IMR-90 (cell line): Measurements from ENCODE around the gene LATS1. TPM values are rescaled to one million over a fixed set of nuclear protein-coding genes. Genes with fewer than 3 reads are reported as not detected.
A peak's percentile ranks its signal among the peaks of the same experiment; 100 is the strongest.

ENCODE experiments used
- ATAC-seq: fragments of 200-7000 bp; cut with Tn5 transposase; 2 replicates; pipeline ENCODE4 v1.9.1; 2020; ENCODE audit warnings: low read depth, mild to moderate bottlenecking, moderate library complexity
- BruUV-seq: library from RNA; stranded (reverse); fragments of 400-500 nt; replicated peaks from 2 replicates; lab custom pipeline; 2021; lab: Mats Ljungman, UMichigan
- CTCF ChIA-PET: fragments of 300-600 bp; formaldehyde crosslinking; extraction: SDS; loops from one replicate; lab custom pipeline; 2021; ENCODE audit warnings: antibody characterized with exemption; lab: Yijun Ruan, JAX
- POLR2A ChIA-PET: fragments of 300-600 bp; sonication (Branson Sonifier 250); formaldehyde crosslinking; loops from one replicate; lab custom pipeline; 2022; ENCODE audit warnings: antibody characterized with exemption; ENCODE audit not compliant: unreplicated experiment; lab: Charles Lee
- DNase-seq: peaks from one replicate; pipeline ENCODE4 v3.0.0; 2013
- H2AFZ ChIP-seq: replicated peaks from 2 replicates; pipeline ENCODE3; 2013; ENCODE audit warnings: low read length, mild to moderate bottlenecking; ENCODE audit not compliant: poor library complexity
- H2AK5ac ChIP-seq: 2 replicates; pipeline ENCODE4 v1.6.1; 2013; ENCODE audit warnings: low read depth, low read length, inconsistent platforms
- H2AK9ac ChIP-seq: replicated peaks from 2 replicates; pipeline ENCODE3; 2013; ENCODE audit warnings: mild to moderate bottlenecking, low read depth, low read length, moderate library complexity; ENCODE audit not compliant: poor library complexity
- H2BK120ac ChIP-seq: 2 replicates; pipeline ENCODE4 v1.6.1; 2013; ENCODE audit warnings: low read depth, low read length, inconsistent platforms
- H2BK15ac ChIP-seq: 3 replicates; pipeline ENCODE4 v1.6.1; 2013; ENCODE audit warnings: low read depth, low read length, inconsistent platforms
- H2BK20ac ChIP-seq: 2 replicates; pipeline ENCODE4 v1.6.1; 2013; ENCODE audit warnings: low read depth, mild to moderate bottlenecking, inconsistent platforms, low read length, moderate library complexity
- H2BK5ac ChIP-seq: 2 replicates; pipeline ENCODE4 v1.6.1; 2013; ENCODE audit warnings: mild to moderate bottlenecking, low read depth, low read length, inconsistent platforms; ENCODE audit not compliant: poor library complexity, severe bottlenecking
- H3K14ac ChIP-seq: replicated peaks from 2 replicates; pipeline ENCODE4 v1.6.1; 2013; ENCODE audit warnings: low read depth, low read length, inconsistent platforms
- H3K18ac ChIP-seq: 2 replicates; pipeline ENCODE4 v1.6.1; 2013; ENCODE audit warnings: low read depth, low read length, control low read depth
- H3K23ac ChIP-seq: 2 replicates; pipeline ENCODE4 v1.6.1; 2013; ENCODE audit warnings: low read depth, low read length, inconsistent platforms
- H3K27ac ChIP-seq: 2 replicates; pipeline ENCODE4 v1.5.1; 2013; ENCODE audit warnings: mild to moderate bottlenecking, control low read depth, low read length; ENCODE audit not compliant: insufficient read depth
- H3K27me3 ChIP-seq: 2 replicates; pipeline ENCODE4 v1.6.1; 2013; ENCODE audit warnings: low read length; ENCODE audit not compliant: control insufficient read depth, insufficient read depth
- H3K36me3 ChIP-seq: 2 replicates; pipeline ENCODE4 v1.6.1; 2013; ENCODE audit warnings: low read length, mixed read lengths; ENCODE audit not compliant: control insufficient read depth, insufficient read depth
- H3K4ac ChIP-seq: 2 replicates; pipeline ENCODE4 v1.6.1; 2013; ENCODE audit warnings: low read depth, low read length, inconsistent platforms
- H3K4me1 ChIP-seq: 2 replicates; pipeline ENCODE4 v1.6.1; 2013; ENCODE audit warnings: low read length, mixed read lengths; ENCODE audit not compliant: control insufficient read depth, insufficient read depth
- H3K4me2 ChIP-seq: 2 replicates; pipeline ENCODE4 v1.6.1; 2013; ENCODE audit warnings: low read depth, mild to moderate bottlenecking, control low read depth, low read length, moderate library complexity
- H3K4me3 ChIP-seq: 2 replicates; pipeline ENCODE4 v1.5.1; 2013; ENCODE audit warnings: low read depth, mild to moderate bottlenecking, control low read depth, low read length, moderate library complexity; ENCODE audit not compliant: insufficient read depth
- H3K56ac ChIP-seq: 2 replicates; pipeline ENCODE4 v1.6.1; 2013; ENCODE audit warnings: low read length, inconsistent platforms; ENCODE audit not compliant: insufficient read depth; ENCODE audit errors: extremely low read depth
- H3K79me1 ChIP-seq, 2 experiments: 2 replicates each; pipeline ENCODE4 v1.6.1; 2013; ENCODE audit warnings: low read length in 2 of 2, inconsistent platforms in 1 of 2, low read depth in 1 of 2
- H3K9ac ChIP-seq: 2 replicates; pipeline ENCODE4 v1.6.1; 2013; ENCODE audit warnings: low read depth, low read length, control low read depth
- H3K9me1 ChIP-seq: 2 replicates; pipeline ENCODE4 v1.6.1; 2013; ENCODE audit warnings: low read length, inconsistent platforms; ENCODE audit not compliant: insufficient read depth
- H3K9me3 ChIP-seq: 2 replicates; pipeline ENCODE4 v1.6.1; 2013; ENCODE audit warnings: low read length; ENCODE audit not compliant: control insufficient read depth, insufficient read depth
- H4K20me1 ChIP-seq: 2 replicates; pipeline ENCODE4 v1.6.1; 2013; ENCODE audit warnings: low read length, inconsistent platforms; ENCODE audit not compliant: insufficient read depth
- H4K5ac ChIP-seq: 2 replicates; pipeline ENCODE4 v1.6.1; 2013; ENCODE audit warnings: mild to moderate bottlenecking, low read depth, low read length, control low read depth
- H4K8ac ChIP-seq, 2 experiments: 2 replicates each; pipeline ENCODE4 v1.6.1; 2013; ENCODE audit warnings: low read depth in 2 of 2, low read length in 2 of 2, control low read depth in 1 of 2, inconsistent platforms in 1 of 2
- H4K91ac ChIP-seq: 2 replicates; pipeline ENCODE4 v1.6.1; 2013; ENCODE audit warnings: low read depth, low read length, inconsistent platforms; ENCODE audit not compliant: insufficient read depth
- BHLHE40 ChIP-seq: fragments of 150-350 bp; IDR thresholded peaks from 2 replicates; pipeline ENCODE4 v1.6.1; 2016; ENCODE audit warnings: mild to moderate bottlenecking, low read depth, low read length
- CEBPB ChIP-seq: IDR thresholded peaks from 2 replicates; pipeline ENCODE4 v1.6.1; 2012; ENCODE audit warnings: low read depth, low read length, improper control_type of control experiment
- CHD1 ChIP-seq: IDR thresholded peaks from 2 replicates; pipeline ENCODE4 v1.6.1; 2012; ENCODE audit warnings: low read depth, low read length, improper control_type of control experiment
- CTCF ChIP-seq: conservative IDR thresholded peaks from 2 replicates; pipeline ENCODE4 v1.5.1; 2012; ENCODE audit warnings: mild to moderate bottlenecking, low read depth, low read length, improper control_type of control experiment
- ELK1 ChIP-seq: fragments of 150-350 bp; IDR thresholded peaks from 2 replicates; pipeline ENCODE4 v1.6.1; 2016; ENCODE audit warnings: low read depth, mild to moderate bottlenecking, low read length, moderate library complexity, borderline replicate concordance
- FOS ChIP-seq: fragments of 150-350 bp; IDR thresholded peaks from 2 replicates; pipeline ENCODE4 v1.6.1; 2016; ENCODE audit warnings: low read depth, low read length
- MAFK ChIP-seq: IDR thresholded peaks from 2 replicates; pipeline ENCODE4 v1.6.1; 2012; ENCODE audit warnings: low read depth, low read length, improper control_type of control experiment
- MAZ ChIP-seq: IDR thresholded peaks from 2 replicates; pipeline ENCODE4 v1.6.1; 2012; ENCODE audit warnings: low read depth, mild to moderate bottlenecking, low read length, improper control_type of control experiment, moderate library complexity, borderline replicate concordance
- MXI1 ChIP-seq: IDR thresholded peaks from 2 replicates; pipeline ENCODE4 v1.6.1; 2012; ENCODE audit warnings: low read depth, mild to moderate bottlenecking, low read length, moderate library complexity, borderline replicate concordance
- NFE2L2 ChIP-seq: fragments of 150-350 bp; IDR thresholded peaks from 2 replicates; pipeline ENCODE4 v1.6.1; 2016; ENCODE audit warnings: low read depth, mild to moderate bottlenecking, low read length
- POLR2A ChIP-seq: IDR thresholded peaks from 2 replicates; pipeline ENCODE4 v1.6.1; 2012; ENCODE audit warnings: mild to moderate bottlenecking, low read depth, low read length
- RAD21 ChIP-seq: IDR thresholded peaks from 2 replicates; pipeline ENCODE4 v1.6.1; 2012; ENCODE audit warnings: low read length, improper control_type of control experiment
- RCOR1 ChIP-seq: IDR thresholded peaks from 2 replicates; pipeline ENCODE4 v1.6.1; 2012; ENCODE audit warnings: mild to moderate bottlenecking, low read length, improper control_type of control experiment; ENCODE audit not compliant: insufficient replicate concordance
- SMC3 ChIP-seq: fragments of 150-350 bp; IDR thresholded peaks from 2 replicates; pipeline ENCODE4 v1.6.1; 2016; ENCODE audit warnings: low read depth, mild to moderate bottlenecking, antibody characterized with exemption, low read length, moderate library complexity
- USF2 ChIP-seq: fragments of 150-350 bp; IDR thresholded peaks from 2 replicates; pipeline ENCODE4 v1.6.1; 2017; ENCODE audit warnings: mild to moderate bottlenecking, antibody characterized with exemption, low read length, low read depth
- WGBS, 2 experiments: methylation state at CpG; one replicate each; pipeline versions ENCODE4 v1.1.5 to v1.1.7; 2013; ENCODE audit warnings: missing lambda C conversion rate in 2 of 2; ENCODE audit not compliant: insufficient read length in 1 of 2; ENCODE audit errors: extremely low coverage in 2 of 2; 5-methylcytosine and 5-hydroxymethylcytosine counted together
- dilution Hi-C: fragments of 300-500 bp; cut with HindIII; formaldehyde crosslinking; loops from one replicate; pipeline ENCODE4 v1.14.3; 2018; ENCODE audit warnings: low sequenced_read_pairs; ENCODE audit not compliant: unreplicated experiment
- in situ Hi-C: fragments of 300-500 bp; cut with MboI; formaldehyde crosslinking; loops from 3 replicates; pipeline ENCODE4 v1.14.3; 2019; ENCODE audit warnings: low sequenced_read_pairs, inconsistent platforms, mixed read lengths
- intact Hi-C: fragments of 100-400 bp; cut with micrococcal nuclease; formaldehyde crosslinking; loops from 2 replicates; pipeline ENCODE4 v1.10.0; 2022
- polyA plus RNA-seq, 3 experiments: library from polyadenylated mRNA; depleted of rRNA; stranded (reverse); fragments of >200 nt; gene quantifications; 2 replicates each; pipeline ENCODE4 v1.2.3, GENCODE V29; 2012; ENCODE audit warnings: low replicate concordance in 1 of 3
- total RNA-seq: library from RNA; depleted of rRNA; stranded (reverse); fragments of >200 nt; gene quantifications from 2 replicates; pipeline ENCODE4 v1.2.3, GENCODE V29; 2012

LATS1 gene
- total and polyA plus RNA-seq, 2 of the 4 experiments (the other 2 are of a cell fraction): 7.9 to 20.1 TPM

- Histone ChIP-seq H3K4ac (no peak overlapping the region), H2AFZ (no peak overlapping the region), H2AK9ac (no peak overlapping the region), H3K56ac (no peak overlapping the region), H3K18ac (no peak overlapping the region), H3K9me1 (no peaks in the 10 kb centered on the region), H2BK120ac (no peak overlapping the region), H3K9me3 (no peaks in the 10 kb centered on the region), H4K5ac (no peak overlapping the region), H3K27me3 (no peaks in the 10 kb centered on the region), H3K4me1 (no peaks in the 10 kb centered on the region), H3K79me1 (no peaks in the 10 kb centered on the region), H4K20me1 (no peaks in the 10 kb centered on the region), H3K14ac (no peak overlapping the region), H4K91ac (no peak overlapping the region), H3K4me3 (no peak overlapping the region), H3K9ac (no peak overlapping the region), H2BK20ac (no peak overlapping the region), H3K36me3 (peaks cover 4% of the 10 kb centered on the region; the same call in 1 of the 2 replicates), H3K4me2 (no peak overlapping the region), H3K27ac (no peak overlapping the region), H2BK5ac (no peak overlapping the region), H3K23ac (no peak overlapping the region), H4K8ac (no peak overlapping the region), H2BK15ac (no peak overlapping the region), H2AK5ac (no peak overlapping the region)
- POLR2A ChIA-PET: no interaction called here
- dilution Hi-C loops (no loop called here), in situ Hi-C loops (loop anchor here (10.0 kb wide), 1 partner anchor 201 kb away; the partner anchor contains the start of gene RAET1G), intact Hi-C loops (loop anchor here (1.0 to 10.0 kb wide), 3 partner anchors 199 to 291 kb away; partner anchors contain the start of gene RAET1G)
- 89% methylated on average over 3 of the region's 10 CpGs; no CpG with 5 or more reads in 1 of the 2 experiments for WGBS, 2 experiments
- CTCF ChIA-PET: interaction anchor here (0.6 kb wide), 2 partner anchors 29 to 897 kb away, joined by 3 to 6 read pairs; no protein-coding TSS in a partner anchor
- peak; percentile 98 for ATAC-seq
- DNase-seq: peak; percentile 79
- no TSS peak for BruUV-seq
- TF ChIP-seq SMC3 (peak; percentile 55), POLR2A (no peak), CTCF (peak; percentile 70), USF2 (no peak), MXI1 (no peak), RCOR1 (no peak), NFE2L2 (no peak), CHD1 (no peak), CEBPB (no peak; the same call in 1 of the 2 replicates), MAZ (no peak), MAFK (no peak), BHLHE40 (no peak), ELK1 (no peak), RAD21 (peak; percentile 69), FOS (peak; percentile 34; the same call in 1 of the 2 replicates)
Observed at GRCh38 chr6:149723771-149724417, 6.0 kb upstream of the LATS1 start.
